GM19463 (cell line): Measurements from ENCODE around the gene KCTD2.
"Not testable (repeated sequence)": the region's sequence is repeated elsewhere in the genome, so short reads cannot be mapped to it uniquely, and the experiment has no call there.

Source experiments
- ATAC-seq: cut with Tn5 transposase; IDR thresholded peaks from one replicate; pipeline ENCODE4 v1.9.1; 2021; ENCODE audit warnings: mild to moderate bottlenecking, moderate library complexity; ENCODE audit not compliant: unreplicated experiment

Gene KCTD2

GRCh38 chr17:75049057-75049456, 2.0 kb downstream of the KCTD2 start:
- ATAC-seq = no peak

GRCh38 chr17:75049706-75050105, 2.7 kb downstream of the KCTD2 start:
- ATAC-seq = no peak

- ATAC-seq = no peak
These were observed 4.9 kb downstream of the KCTD2 start for GRCh38 chr17:75051941-75052340.

- no peak for ATAC-seq
These were observed 12.6 kb downstream of the KCTD2 start for GRCh38 chr17:75059369-75060345.

GRCh38 chr17:75060434-75061054, 13.5 kb downstream of the KCTD2 start:
- ATAC-seq = no peak

DNA sequence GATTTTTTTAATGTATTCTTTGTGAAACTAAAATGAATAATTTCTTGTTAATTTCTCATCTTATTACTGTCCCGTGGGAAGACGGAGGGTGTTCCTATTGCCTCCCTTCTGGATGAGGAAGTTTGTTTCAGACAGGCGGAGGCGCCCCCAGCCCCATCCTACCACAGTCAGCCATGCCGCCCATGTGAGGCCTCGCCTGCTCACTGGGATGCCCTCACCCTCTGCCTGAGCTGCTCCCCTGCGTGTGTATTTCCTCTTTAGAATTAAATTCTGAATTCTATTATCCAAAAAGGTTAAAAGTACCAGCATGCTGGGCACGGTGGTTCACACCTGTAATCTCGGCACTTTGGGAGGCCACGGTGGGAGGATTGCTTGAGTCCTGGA, 14.0 kb downstream of the KCTD2 start:
- no peak for ATAC-seq

DNA sequence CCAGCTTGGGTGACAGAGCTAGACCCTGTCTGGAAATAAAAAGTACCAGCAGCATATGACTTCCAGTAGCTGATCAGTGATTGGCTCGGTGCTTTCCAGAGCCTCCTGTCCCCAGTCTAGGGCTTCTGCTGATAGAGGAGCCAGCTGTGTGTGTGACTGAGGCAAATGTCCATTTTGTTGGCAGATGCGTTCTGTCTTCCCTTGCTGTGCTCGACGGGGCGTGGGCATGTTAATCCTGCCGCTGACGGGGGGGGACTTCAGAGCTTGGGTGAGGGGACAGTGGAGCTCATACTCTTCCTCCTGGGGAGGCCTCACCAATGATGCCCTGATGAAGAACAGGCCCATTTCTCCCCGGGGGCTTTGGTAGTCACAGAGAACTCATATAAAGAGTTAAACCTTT, 14.6 kb downstream of the KCTD2 start:
- no peak for ATAC-seq

DNA sequence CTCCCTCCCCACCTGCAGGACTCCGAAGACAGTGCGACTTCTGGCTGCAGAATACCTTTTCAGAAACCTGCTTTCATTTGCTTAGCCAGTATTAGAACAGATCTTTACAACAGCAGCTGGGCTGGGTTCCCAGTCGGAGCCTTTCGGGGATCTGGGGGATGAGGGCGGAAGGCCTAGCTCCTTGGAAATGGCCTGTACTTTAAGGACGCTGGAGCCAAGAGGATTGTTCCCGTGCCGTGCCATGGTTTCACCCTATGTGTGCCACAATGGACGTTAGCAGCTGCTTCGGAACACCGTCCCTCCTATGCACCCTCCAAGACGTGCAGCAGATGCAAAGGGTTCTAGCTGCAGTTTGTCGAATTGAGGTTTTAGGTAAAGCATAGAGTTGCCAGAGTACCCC, 16.2 kb downstream of the KCTD2 start:
- no peak for ATAC-seq

GRCh38 chr17:75063626-75064025, 16.6 kb downstream of the KCTD2 start:
- no peak for ATAC-seq

- ATAC-seq = no peak
These were observed 17.0 kb downstream of the KCTD2 start for GRCh38 chr17:75064040-75064439.

GRCh38 chr17:75064460-75064859, 17.4 kb downstream of the KCTD2 start:
- ATAC-seq = no peak

GRCh38 chr17:75064867-75065561, 18.0 kb downstream of the KCTD2 start:
- ATAC-seq = no peak

DNA sequence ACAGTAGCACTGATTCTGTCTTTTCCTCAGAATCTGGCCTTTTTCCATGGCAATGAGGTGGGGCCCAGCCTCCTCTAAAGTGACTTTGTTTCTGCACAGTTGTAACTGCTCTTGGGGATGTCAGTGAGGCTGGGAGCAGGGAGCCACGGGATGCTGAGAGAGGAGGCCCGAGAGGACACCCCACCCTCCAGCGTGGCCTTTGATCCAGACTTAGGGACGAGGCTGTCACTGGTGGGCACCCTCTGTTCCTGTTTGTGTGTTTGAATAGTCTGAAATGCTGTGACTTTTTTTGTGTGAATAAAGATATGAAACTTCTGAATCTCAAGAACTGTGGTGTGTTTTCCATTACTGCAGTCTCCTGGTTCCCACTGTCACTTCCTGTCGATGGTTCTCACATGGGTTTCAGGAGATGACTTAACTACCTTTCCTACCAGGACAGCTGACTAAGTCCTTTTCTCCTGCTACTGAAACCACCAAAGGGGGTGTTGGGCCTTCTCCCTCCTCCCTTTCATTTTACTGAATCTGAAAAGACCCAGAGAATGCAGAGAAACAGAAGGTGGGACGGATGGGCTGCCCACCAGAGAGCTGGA, 18.6 kb downstream of the KCTD2 start:
- no peak for ATAC-seq

DNA sequence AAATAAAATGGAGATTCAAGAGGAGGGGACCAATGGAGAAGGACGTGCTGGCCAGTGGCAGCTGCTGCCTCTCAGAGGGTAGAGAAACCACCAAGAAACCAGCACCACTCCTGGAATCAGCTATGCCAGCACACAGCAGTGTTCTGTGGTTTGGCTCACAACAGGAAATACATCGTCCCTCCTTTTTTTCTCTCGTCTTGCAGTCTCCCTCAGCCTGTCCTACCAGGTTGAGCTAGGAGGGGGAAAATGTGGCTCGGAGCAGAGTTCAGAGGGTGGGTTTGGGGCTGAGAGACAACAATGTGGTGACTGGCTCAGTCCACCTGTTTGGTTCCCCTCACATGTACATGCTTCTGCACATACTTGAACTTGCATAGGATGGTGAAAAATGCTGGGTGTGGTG, 20.8 kb downstream of the KCTD2 start:
- no peak for ATAC-seq

DNA sequence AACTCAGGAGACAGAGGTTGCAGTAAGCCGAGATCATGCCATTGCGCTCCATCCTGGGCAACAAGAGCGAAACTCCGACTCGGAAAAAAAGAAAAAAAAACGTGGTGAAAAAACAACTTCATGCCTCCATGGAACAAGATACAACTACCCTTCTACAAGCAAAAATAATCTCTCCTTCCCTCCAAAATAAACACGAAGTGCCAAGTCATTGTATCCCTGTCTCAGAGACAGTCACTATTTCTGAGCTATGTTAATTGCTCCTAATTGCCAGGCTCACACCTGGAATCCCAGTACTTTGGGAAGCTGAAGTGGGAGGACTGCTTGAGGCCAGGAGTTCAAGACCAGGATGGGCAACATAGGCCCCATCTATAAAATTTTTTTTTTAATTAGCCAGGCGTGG, 21.7 kb downstream of the KCTD2 start:
- no peak for ATAC-seq

DNA sequence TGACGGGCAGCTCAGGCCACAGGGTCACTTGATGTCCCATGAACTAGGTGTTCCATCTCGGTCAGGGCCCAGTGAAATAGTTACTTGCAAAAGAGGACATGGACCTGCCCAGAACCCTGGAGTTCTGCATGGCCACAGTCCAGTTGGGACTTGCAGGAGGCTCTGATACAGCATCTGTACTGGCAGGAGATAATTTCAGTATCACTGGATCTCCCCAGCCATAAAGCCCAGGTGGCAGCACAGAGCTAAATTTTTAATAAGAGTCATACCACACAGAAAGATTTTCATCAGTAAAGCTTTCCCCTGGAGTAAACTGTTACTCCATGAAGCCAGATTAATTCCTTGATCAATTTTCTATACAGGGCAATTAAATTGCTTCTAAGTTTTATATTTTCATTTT, 22.8 kb downstream of the KCTD2 start:
- ATAC-seq = no peak

- ATAC-seq = not testable (repeated sequence)
These were observed 24.6 kb downstream of the KCTD2 start for GRCh38 chr17:75071478-75072271.

- not testable (repeated sequence) for ATAC-seq
These were observed 25.9 kb downstream of the KCTD2 start for GRCh38 chr17:75072909-75073308.

DNA sequence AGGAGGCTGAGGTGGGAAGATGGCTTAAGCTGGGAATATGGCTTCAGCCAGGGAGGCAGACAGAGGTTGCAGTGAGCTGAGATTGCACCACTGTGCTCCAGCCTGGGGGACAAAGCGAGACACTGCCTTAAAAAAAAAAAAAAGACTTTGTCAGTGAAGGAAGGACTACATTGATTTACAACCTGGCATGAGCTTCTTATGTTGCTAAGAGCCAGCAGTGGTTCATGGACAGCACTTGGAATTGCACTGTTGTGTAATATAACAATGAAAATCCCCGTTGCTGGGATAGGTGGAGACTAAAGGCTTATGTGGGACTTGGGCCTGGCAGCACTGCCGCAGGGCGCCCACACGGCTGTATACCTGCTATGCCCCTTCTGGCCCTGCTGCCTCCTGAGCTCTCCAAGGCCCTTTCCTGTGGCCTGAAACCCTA, 26.6 kb downstream of the KCTD2 start:
- ATAC-seq = no peak

DNA sequence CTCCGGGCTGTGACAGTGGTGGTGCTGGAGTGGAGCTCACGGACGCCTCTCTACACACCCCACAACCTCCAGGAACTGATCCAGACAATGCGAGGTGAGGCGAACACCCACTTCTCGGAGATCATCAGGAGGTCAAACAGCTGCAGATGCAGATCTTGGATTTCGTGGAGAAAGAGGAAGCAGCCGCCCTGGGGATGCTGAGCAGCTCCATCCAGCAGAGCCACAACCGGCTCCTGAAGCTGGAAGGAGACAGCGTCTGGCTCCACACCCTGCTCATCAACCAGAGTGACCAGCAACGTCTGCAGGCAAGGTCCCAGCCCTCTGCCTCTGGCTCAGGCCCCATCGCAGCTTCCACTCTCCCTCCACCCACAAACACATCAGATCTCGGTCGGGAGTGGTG, 27.5 kb downstream of the KCTD2 start:
- no peak for ATAC-seq
